Liver (tissue), 9 donors: ENCODE data around the gene PARVB. TPM values are rescaled to one million over a fixed set of nuclear protein-coding genes. Genes with fewer than 3 reads are reported as not detected.

Source experiments
- DNase-seq: peaks from one replicate; pipeline ENCODE4 v3.0.0-alpha.2; 2017; ENCODE audit warnings: low spot score
- H3K27ac ChIP-seq, 2 donors: one replicate each; pipeline ENCODE4 v1.7.0; 2013; ENCODE audit warnings: inconsistent platforms in 2 of 2, low read length in 2 of 2, control low read depth in 1 of 2, low read depth in 1 of 2, mild to moderate bottlenecking in 1 of 2
- H3K27me3 ChIP-seq, 4 donors: one replicate each; pipeline versions ENCODE4 v1.6.1 to v1.7.0; 2013; ENCODE audit warnings: low read length in 3 of 4, inconsistent platforms in 1 of 4, mild to moderate bottlenecking in 1 of 4, moderate library complexity in 1 of 4; ENCODE audit not compliant: control insufficient read depth in 4 of 4, insufficient read depth in 4 of 4
- H3K36me3 ChIP-seq, 4 donors: one replicate each; pipeline versions ENCODE4 v1.6.1 to v1.7.0; 2013; ENCODE audit warnings: low read length in 3 of 4, mild to moderate bottlenecking in 3 of 4, low read depth in 1 of 4, moderate library complexity in 1 of 4; ENCODE audit not compliant: control insufficient read depth in 4 of 4, insufficient read depth in 3 of 4
- H3K4me1 ChIP-seq, 4 donors: one replicate each; pipeline versions ENCODE4 v1.6.1 to v1.7.0; 2013; ENCODE audit warnings: low read length in 3 of 4, mild to moderate bottlenecking in 3 of 4, moderate library complexity in 1 of 4; ENCODE audit not compliant: control insufficient read depth in 4 of 4, insufficient read depth in 4 of 4
- H3K4me3 ChIP-seq, 3 donors: one replicate each; pipeline versions ENCODE4 v1.6.1 to v1.7.0; 2013; ENCODE audit warnings: low read length in 3 of 3, control low read depth in 1 of 3, low read depth in 1 of 3, mild to moderate bottlenecking in 1 of 3
- H3K9ac ChIP-seq, 2 donors: one replicate each; pipeline ENCODE4 v1.7.0; 2013; ENCODE audit warnings: low read length in 2 of 2, mild to moderate bottlenecking in 2 of 2, moderate library complexity in 2 of 2, control low read depth in 1 of 2, low read depth in 1 of 2
- H3K9me3 ChIP-seq, 4 donors: one replicate each; pipeline versions ENCODE4 v1.6.1 to v1.7.0; 2013; ENCODE audit warnings: low read length in 3 of 4; ENCODE audit not compliant: control insufficient read depth in 4 of 4
- ATF3 ChIP-seq: IDR thresholded peaks from 2 replicates; pipeline ENCODE4 v1.6.1; 2016; ENCODE audit warnings: antibody characterized with exemption
- CTCF ChIP-seq: fragments of 150-350 bp; IDR thresholded peaks from 2 replicates; pipeline ENCODE4 v1.5.1; 2017; ENCODE audit warnings: improper control_type of control experiment, low read depth, low read length; ENCODE audit not compliant: missing input control
- EGR1 ChIP-seq, 2 donors: IDR thresholded peaks; 2 replicates each; pipeline ENCODE4 v1.6.1; 2016 to 2018; ENCODE audit warnings: antibody characterized with exemption in 2 of 2, low read depth in 2 of 2
- FOXA1 ChIP-seq: IDR thresholded peaks from 2 replicates; pipeline ENCODE4 v1.6.1; 2016; ENCODE audit warnings: antibody characterized with exemption
- FOXA2 ChIP-seq: IDR thresholded peaks from 2 replicates; pipeline ENCODE4 v1.6.1; 2016; ENCODE audit warnings: antibody characterized with exemption
- GABPA ChIP-seq, 2 donors: IDR thresholded peaks in 1 of 2; conservative IDR thresholded peaks in 1 of 2; 2 replicates each; pipeline ENCODE4 v1.6.1; 2016; ENCODE audit warnings: antibody characterized with exemption in 2 of 2, mild to moderate bottlenecking in 1 of 2, moderate library complexity in 1 of 2
- HNF4A ChIP-seq, 2 donors: conservative IDR thresholded peaks; 2 replicates each; pipeline ENCODE4 v1.6.1; 2016; ENCODE audit warnings: antibody characterized with exemption in 2 of 2, mild to moderate bottlenecking in 2 of 2
- HNF4G ChIP-seq: IDR thresholded peaks from 2 replicates; pipeline ENCODE4 v1.6.1; 2016; ENCODE audit warnings: antibody characterized with exemption
- JUND ChIP-seq, 2 donors: IDR thresholded peaks; 2 replicates each; pipeline ENCODE4 v1.6.1; 2016; ENCODE audit warnings: antibody characterized with exemption in 2 of 2
- MAX ChIP-seq: IDR thresholded peaks from 2 replicates; pipeline ENCODE4 v1.6.1; 2016; ENCODE audit warnings: antibody characterized with exemption
- NR2F2 ChIP-seq: IDR thresholded peaks from 2 replicates; pipeline ENCODE4 v1.6.1; 2016; ENCODE audit warnings: antibody characterized with exemption
- RAD21 ChIP-seq, 2 donors: IDR thresholded peaks; 2 replicates each; pipeline ENCODE4 v1.6.1; 2016; ENCODE audit warnings: antibody characterized with exemption in 2 of 2, mild to moderate bottlenecking in 2 of 2
- REST ChIP-seq: IDR thresholded peaks from 2 replicates; pipeline ENCODE4 v1.6.1; 2016; ENCODE audit warnings: antibody characterized with exemption, mild to moderate bottlenecking
- RXRA ChIP-seq, 2 donors: IDR thresholded peaks; 2 replicates each; pipeline ENCODE4 v1.6.1; 2017 to 2018; ENCODE audit warnings: antibody characterized with exemption in 2 of 2, mild to moderate bottlenecking in 1 of 2
- SP1 ChIP-seq: IDR thresholded peaks from 2 replicates; pipeline ENCODE4 v1.6.1; 2018; ENCODE audit warnings: antibody characterized with exemption, mild to moderate bottlenecking
- YY1 ChIP-seq: IDR thresholded peaks from 2 replicates; pipeline ENCODE4 v1.6.1; 2016; ENCODE audit warnings: antibody characterized with exemption, mild to moderate bottlenecking
- ZBTB33 ChIP-seq: IDR thresholded peaks from 2 replicates; pipeline ENCODE4 v1.6.1; 2016; ENCODE audit warnings: antibody characterized with exemption
- WGBS: extraction: QIAGEN DNeasy Blood & Tissue Kit; methylation state at CpG from one replicate; pipeline ENCODE4 v1.1.7; 2013; 5-methylcytosine and 5-hydroxymethylcytosine counted together
- polyA plus RNA-seq, 2 donors: library from polyadenylated mRNA; stranded (reverse) in 1 of 2; unstranded in 1 of 2; fragments of 200-250 nt in 1 of 2; fragments of >200 nt in 1 of 2; fragmentation: Nextera tagmentation in 1 of 2; extraction: Ambion mirVana in 1 of 2; gene quantifications; one replicate each; pipeline versions ENCODE4 v1.2.1 to v1.2.3, GENCODE V29; 2013 to 2015
- total RNA-seq, 2 donors: library from RNA; depleted of rRNA; stranded (reverse); fragments of >200 nt; gene quantifications; one replicate each; pipeline ENCODE4 v1.2.3, GENCODE V29; 2014
- donor health status: healthy.
- donor health status: healthy.
- donor health status: healthy.
- donor health status: healthy.
- donor health status: healthy.

Gene PARVB
- total and polyA plus RNA-seq, 4 donors = 3.2 to 55.5 (median 17.7) TPM

GRCh38 chr22:44074337-44074984, 50.4 kb downstream of the PARVB start:
- H3K4me3 ChIP-seq = no peak overlapping the region
- H3K9ac ChIP-seq = no peak overlapping the region
- no peak for DNase-seq
- TF ChIP-seq YY1 = no peak
- no peak for TF ChIP-seq HNF4G
- no peak for TF ChIP-seq ATF3
- TF ChIP-seq NR2F2 = no peak
- TF ChIP-seq HNF4A (conservative IDR thresholded peaks at IDR 0.05) = no peak
- TF ChIP-seq CTCF = no peak
- TF ChIP-seq RAD21 (IDR thresholded peaks at IDR 0.05) = no peak
- TF ChIP-seq REST = no peak
- no peak for TF ChIP-seq RXRA (IDR thresholded peaks at IDR 0.05)
- H3K27ac ChIP-seq = no peak overlapping the region
- no peaks in the 10 kb centered on the region for H3K9me3 ChIP-seq
- no peaks in the 10 kb centered on the region for H3K36me3 ChIP-seq
- no peaks in the 10 kb centered on the region for H3K4me1 ChIP-seq
- WGBS = 83% methylated on average over 11 of the region's 11 CpGs
- H3K27me3 ChIP-seq = no peaks in the 10 kb centered on the region

GRCh38 chr22:44075022-44075421, 50.9 kb downstream of the PARVB start:
- no peaks in the 10 kb centered on the region for H3K4me1 ChIP-seq
- DNase-seq = no peak
- H3K27ac ChIP-seq = no peak overlapping the region
- no peak overlapping the region for H3K4me3 ChIP-seq
- H3K36me3 ChIP-seq = no peaks in the 10 kb centered on the region
- WGBS = 92% methylated on average over 12 of the region's 12 CpGs
- no peak overlapping the region for H3K9ac ChIP-seq
- no peaks in the 10 kb centered on the region for H3K9me3 ChIP-seq
- H3K27me3 ChIP-seq = no peaks in the 10 kb centered on the region
- TF ChIP-seq CTCF = no peak
- TF ChIP-seq REST = no peak
- TF ChIP-seq FOXA1 = no peak
- no peak for TF ChIP-seq MAX
- no peak for TF ChIP-seq GABPA (IDR thresholded peaks at IDR 0.05 in 1 of 2, conservative IDR thresholded peaks at IDR 0.05 in 1 of 2)
- TF ChIP-seq NR2F2 = no peak
- TF ChIP-seq JUND (IDR thresholded peaks at IDR 0.05) = no peak
- no peak for TF ChIP-seq FOXA2
- no peak for TF ChIP-seq ATF3
- TF ChIP-seq EGR1 (IDR thresholded peaks at IDR 0.05; ENCODE audit: low read depth in 2 of 2) = no peak
- no peak for TF ChIP-seq RAD21 (IDR thresholded peaks at IDR 0.05)
- no peak for TF ChIP-seq HNF4A (conservative IDR thresholded peaks at IDR 0.05)
- TF ChIP-seq SP1 = no peak
- no peak for TF ChIP-seq RXRA (IDR thresholded peaks at IDR 0.05)
- TF ChIP-seq YY1 = no peak
- TF ChIP-seq ZBTB33 = no peak
